Adipose tissue (tissue), 3 donors: ENCODE measurements around the gene NOXO1. TPM values are rescaled to one million over a fixed set of nuclear protein-coding genes. Genes with fewer than 3 reads are reported as not detected.

Source experiments
- H3K27ac ChIP-seq: one replicate; pipeline ENCODE4 v1.5.1; 2013; ENCODE audit warnings: low read depth, low read length
- WGBS, 3 donors: extraction: QIAGEN DNeasy Blood & Tissue Kit; methylation state at CpG; one replicate each; pipeline ENCODE4 v1.1.7; 2013; 5-methylcytosine and 5-hydroxymethylcytosine counted together
- polyA plus RNA-seq, 3 donors: library from polyadenylated mRNA; stranded (reverse); fragments of 200-250 nt; gene quantifications; one replicate each; pipeline ENCODE4 v1.2.3, GENCODE V29; 2013
- donor health status: healthy with polysubstance abuse.
- donor health status: Bipolar disorder and iron deficiency.
- donor health status: healthy.

NOXO1 gene
- polyA plus RNA-seq, 3 donors, result 0.15 to 0.67 TPM; not detected in 1

- WGBS, 3 donors, result 11 to 17% (median 13%) methylated on average over 40 to 58 of the region's 58 CpGs
- no peak overlapping the region for H3K27ac ChIP-seq
Observed at GRCh38 chr16:1984347-1985225, 3.3 kb upstream of the NOXO1 start.

- 0% methylated on average over 81 to 109 of the region's 109 CpGs for WGBS, 3 donors
- no peak within 1 kb of the TSS for H3K27ac ChIP-seq
Observed at GRCh38 chr16:1983544-1984346, 2.5 kb upstream of the NOXO1 start, which contains the start of gene GFER. Gene GFER, plus strand, starts transcription at chr16:1984193. Its CDS starts 26 bp downstream, at chr16:1984219.

GRCh38 chr16:1982991-1983543 lies 1.8 kb upstream of the NOXO1 start:
- WGBS, 3 donors, result 20 to 34% (median 24%) methylated on average over 19 of the region's 19 CpGs
- H3K27ac ChIP-seq, result no peak overlapping the region

- H3K27ac ChIP-seq, result no peak overlapping the region
- 52 to 65% (median 53%) methylated on average over 5 of the region's 5 CpGs for WGBS, 3 donors
Observed at GRCh38 chr16:1982013-1982433, 754 bp upstream of the NOXO1 start.

- no peak overlapping the region for H3K27ac ChIP-seq
- 21 to 31% (median 22%) methylated on average over 16 of the region's 16 CpGs for WGBS, 3 donors
Observed at GRCh38 chr16:1980770-1981087, 540 bp downstream of the NOXO1 start.

- H3K27ac ChIP-seq, result no peak overlapping the region
- WGBS, 3 donors, result 5 to 22% (median 6%) methylated on average over 51 to 53 of the region's 53 CpGs
Observed at GRCh38 chr16:1980030-1980769, 1.1 kb downstream of the NOXO1 start.

GRCh38 chr16:1979271-1980029 lies 1.8 kb downstream of the NOXO1 start:
- H3K27ac ChIP-seq, result no peak overlapping the region
- 27 to 31% (median 27%) methylated on average over 66 to 70 of the region's 70 CpGs for WGBS, 3 donors

GRCh38 chr16:1978476-1979120 lies 2.7 kb downstream of the NOXO1 start:
- WGBS, 3 donors, result 74 to 83% (median 79%) methylated on average over 32 to 37 of the region's 37 CpGs
- H3K27ac ChIP-seq, result no peak overlapping the region

- H3K27ac ChIP-seq, result no peak overlapping the region
- 96 to 98% (median 96%) methylated on average over 14 to 18 of the region's 18 CpGs for WGBS, 3 donors
Observed at GRCh38 chr16:1977875-1978268, 3.4 kb downstream of the NOXO1 start.

GRCh38 chr16:1976951-1977874 lies 4.1 kb downstream of the NOXO1 start:
- 92 to 94% (median 93%) methylated on average over 33 of the region's 33 CpGs for WGBS, 3 donors
- H3K27ac ChIP-seq, result no peak overlapping the region

GRCh38 chr16:1976216-1976520 lies 5.1 kb downstream of the NOXO1 start:
- WGBS, 3 donors, result 94 to 97% (median 95%) methylated on average over 8 of the region's 8 CpGs

GRCh38 chr16:1975432-1976215 lies 5.6 kb downstream of the NOXO1 start:
- 93 to 96% (median 94%) methylated on average over 32 to 33 of the region's 33 CpGs for WGBS, 3 donors
- no peak overlapping the region for H3K27ac ChIP-seq

More at GRCh38 chr16:1976216-1976520, 5.1 kb downstream of the NOXO1 start:
- no peak overlapping the region for H3K27ac ChIP-seq

- 94 to 96% (median 94%) methylated on average over 40 to 42 of the region's 42 CpGs for WGBS, 3 donors
- H3K27ac ChIP-seq, result no peak overlapping the region
Observed at GRCh38 chr16:1974157-1975070, 6.9 kb downstream of the NOXO1 start.

- 91 to 93% (median 93%) methylated on average over 16 of the region's 16 CpGs for WGBS, 3 donors
- no peak overlapping the region for H3K27ac ChIP-seq
Observed at GRCh38 chr16:1973461-1974156, 7.7 kb downstream of the NOXO1 start.
